Thymus (tissue), 11 donors: ENCODE measurements around the gene RBP5. TPM values are rescaled to one million over a fixed set of nuclear protein-coding genes. Genes with fewer than 3 reads are reported as not detected.

Experiments used
- DNase-seq, 9 donors: peaks; one replicate each; pipeline ENCODE4 v3.0.0-alpha.2; 2013; ENCODE audit warnings: low spot score in 9 of 9, low read depth in 6 of 9, missing footprints in 1 of 9
- H3K27ac ChIP-seq, 2 donors: one replicate each; pipeline ENCODE4 v1.5.1; 2013; ENCODE audit warnings: control low read depth in 1 of 2, low read depth in 1 of 2, low read length in 1 of 2, mild to moderate bottlenecking in 1 of 2, moderate library complexity in 1 of 2
- H3K27me3 ChIP-seq, 2 donors: one replicate each; pipeline ENCODE4 v1.5.1; 2013; ENCODE audit warnings: low read length in 1 of 2; ENCODE audit not compliant: control insufficient read depth in 2 of 2, insufficient read depth in 1 of 2
- H3K36me3 ChIP-seq, 2 donors: one replicate each; pipeline ENCODE4 v1.5.1; 2013; ENCODE audit warnings: low read length in 1 of 2, mild to moderate bottlenecking in 1 of 2, moderate library complexity in 1 of 2; ENCODE audit not compliant: control insufficient read depth in 2 of 2, insufficient read depth in 2 of 2
- H3K4me1 ChIP-seq, 2 donors: one replicate each; pipeline ENCODE4 v1.5.1; 2013; ENCODE audit warnings: low read length in 2 of 2; ENCODE audit not compliant: control insufficient read depth in 2 of 2, insufficient read depth in 2 of 2
- H3K4me3 ChIP-seq, 2 donors: one replicate each; pipeline ENCODE4 v1.5.1; 2013; ENCODE audit warnings: low read length in 2 of 2, control low read depth in 1 of 2, mild to moderate bottlenecking in 1 of 2
- H3K9me3 ChIP-seq, 2 donors: one replicate each; pipeline ENCODE4 v1.5.1; 2013; ENCODE audit warnings: low read length in 1 of 2, mild to moderate bottlenecking in 1 of 2; ENCODE audit not compliant: control insufficient read depth in 2 of 2, insufficient read depth in 1 of 2
- WGBS: extraction: QIAGEN DNeasy Blood & Tissue Kit; methylation state at CpG from one replicate; pipeline ENCODE4 v1.1.7; 2013; 5-methylcytosine and 5-hydroxymethylcytosine counted together
- polyA plus RNA-seq: library from polyadenylated mRNA; stranded (reverse); fragments of 200-250 nt; gene quantifications from one replicate; pipeline ENCODE4 v1.2.3, GENCODE V29; 2013
- total RNA-seq: library from RNA; stranded (reverse); fragments of 120-200 nt; gene quantifications from one replicate; pipeline ENCODE4 v1.2.4, GENCODE V29; 2013
- donor health status: healthy.

RBP5 gene
- total and polyA plus RNA-seq, 2 donors: 12.0 to 19.4 TPM

- no peak overlapping the region for H3K4me3 ChIP-seq
- H3K27me3 ChIP-seq: no peaks in the 10 kb centered on the region
- no peaks in the 10 kb centered on the region for H3K9me3 ChIP-seq
- peaks cover 0 to 11% of the 10 kb centered on the region in 2 donors for H3K4me1 ChIP-seq
- no peak for DNase-seq
- H3K27ac ChIP-seq: no peak overlapping the region
- 85% methylated on average over 10 of the region's 10 CpGs for WGBS
- no peaks in the 10 kb centered on the region for H3K36me3 ChIP-seq
These were observed 34.8 kb downstream of the RBP5 start for GRCh38 chr12:7093892-7094291.

GRCh38 chr12:7093486-7093885 is 35.2 kb downstream of the RBP5 start:
- Histone ChIP-seq H3K36me3 (no peaks in the 10 kb centered on the region), H3K4me1 (peaks cover 0 to 11% of the 10 kb centered on the region in 2 donors), H3K4me3 (no peak overlapping the region), H3K9me3 (no peaks in the 10 kb centered on the region), H3K27me3 (no peaks in the 10 kb centered on the region), H3K27ac (no peak overlapping the region)
- no peak for DNase-seq
- WGBS: 83% methylated on average over 5 of the region's 5 CpGs

GRCh38 chr12:7092986-7093460 is 35.7 kb downstream of the RBP5 start:
- Histone ChIP-seq H3K9me3 (no peaks in the 10 kb centered on the region), H3K4me1 (peaks cover 0 to 11% of the 10 kb centered on the region in 2 donors), H3K4me3 (no peak overlapping the region), H3K27ac (peak overlapping the region in 1 of 2 donors; percentile 11), H3K27me3 (no peaks in the 10 kb centered on the region), H3K36me3 (no peaks in the 10 kb centered on the region)
- no peak for DNase-seq
- 90% methylated on average over 8 of the region's 8 CpGs for WGBS

GRCh38 chr12:7092229-7092985 is 36.3 kb downstream of the RBP5 start, which contains the start of gene C1R:
TSS of gene C1R (minus strand) at chr12:7092445. CDS start at chr12:7092388, 57 bp downstream.
- H3K27me3 ChIP-seq: no peaks in the 10 kb centered on the region
- DNase-seq: peak; percentile 26 to 80 (median 59)
- peaks cover 0 to 11% of the 10 kb centered on the region in 2 donors for H3K4me1 ChIP-seq
- H3K27ac ChIP-seq: peak within 1 kb of the TSS; percentile 45 to 75
- 45% methylated on average over 16 of the region's 16 CpGs for WGBS
- no peaks in the 10 kb centered on the region for H3K36me3 ChIP-seq
- H3K9me3 ChIP-seq: no peaks in the 10 kb centered on the region
- peak within 1 kb of the TSS; percentile 21 to 52 for H3K4me3 ChIP-seq

GRCh38 chr12:7091660-7092228 is 36.9 kb downstream of the RBP5 start:
- WGBS: 84% methylated on average over 10 of the region's 10 CpGs
- Histone ChIP-seq H3K4me1 (peaks cover 0 to 9% of the 10 kb centered on the region in 2 donors), H3K36me3 (no peaks in the 10 kb centered on the region), H3K4me3 (peak overlapping the region; percentile 21 to 52), H3K9me3 (no peaks in the 10 kb centered on the region), H3K27ac (peak overlapping the region; percentile 45 to 75), H3K27me3 (no peaks in the 10 kb centered on the region)
- DNase-seq: no peak

- no peak for DNase-seq
- H3K4me3 ChIP-seq: peak overlapping the region in 1 of 2 donors; percentile 21
- peaks cover 0 to 4% of the 10 kb centered on the region in 2 donors for H3K4me1 ChIP-seq
- no peaks in the 10 kb centered on the region for H3K27me3 ChIP-seq
- H3K36me3 ChIP-seq: no peaks in the 10 kb centered on the region
- WGBS: 95% methylated on average over 7 of the region's 7 CpGs
- H3K9me3 ChIP-seq: no peaks in the 10 kb centered on the region
- no peak overlapping the region for H3K27ac ChIP-seq
These were observed 37.5 kb downstream of the RBP5 start for GRCh38 chr12:7091171-7091570.

GRCh38 chr12:7090222-7090998 is 38.3 kb downstream of the RBP5 start:
- 94% methylated on average over 16 of the region's 16 CpGs for WGBS
- Histone ChIP-seq H3K4me3 (no peak overlapping the region), H3K4me1 (peaks cover 0 to 4% of the 10 kb centered on the region in 2 donors)

GRCh38 chr12:7089196-7089871 is 39.4 kb downstream of the RBP5 start:
- Histone ChIP-seq H3K36me3 (no peaks in the 10 kb centered on the region), H3K9me3 (no peaks in the 10 kb centered on the region), H3K4me3 (no peak overlapping the region), H3K4me1 (peaks cover 0 to 4% of the 10 kb centered on the region in 2 donors), H3K27me3 (no peaks in the 10 kb centered on the region), H3K27ac (no peak overlapping the region)
- WGBS: 96% methylated on average over 11 of the region's 11 CpGs
- no peak for DNase-seq

More at GRCh38 chr12:7090222-7090998, 38.3 kb downstream of the RBP5 start:
- no peak for DNase-seq
- H3K9me3 ChIP-seq: no peaks in the 10 kb centered on the region
- no peak overlapping the region for H3K27ac ChIP-seq
- H3K36me3 ChIP-seq: no peaks in the 10 kb centered on the region
- H3K27me3 ChIP-seq: no peaks in the 10 kb centered on the region
